Ectodermal cell (in vitro differentiated cells): ENCODE results near the gene CYB561D1.

Source experiments
- H3K27ac ChIP-seq: 2 replicates; pipeline ENCODE4 v1.7.0; 2013; ENCODE audit warnings: mild to moderate bottlenecking, low read depth, low read length; ENCODE audit not compliant: insufficient read depth, poor library complexity, severe bottlenecking
- H3K27me3 ChIP-seq: 2 replicates; pipeline ENCODE4 v1.7.0; 2013; ENCODE audit warnings: mild to moderate bottlenecking, low read length; ENCODE audit not compliant: insufficient read depth, control insufficient read depth, poor library complexity, severe bottlenecking
- H3K36me3 ChIP-seq: one replicate; pipeline ENCODE4 v1.7.0; 2013; ENCODE audit warnings: low read length; ENCODE audit not compliant: control insufficient read depth, insufficient read depth
- H3K4me1 ChIP-seq: one replicate; pipeline ENCODE4 v1.7.0; 2013; ENCODE audit warnings: low read length; ENCODE audit not compliant: control insufficient read depth, insufficient read depth
- H3K4me3 ChIP-seq: 2 replicates; pipeline ENCODE4 v1.7.0; 2013; ENCODE audit warnings: low read depth, low read length, control low read depth; ENCODE audit not compliant: insufficient read depth
- H3K9me3 ChIP-seq: 2 replicates; pipeline ENCODE4 v1.7.0; 2013; ENCODE audit warnings: mild to moderate bottlenecking, low read length, moderate library complexity; ENCODE audit not compliant: control insufficient read depth
- WGBS, 2 experiments: methylation state at CpG; one replicate each; pipeline ENCODE4 v1.1.7; 2013; ENCODE audit warnings: missing lambda C conversion rate in 2 of 2; 5-methylcytosine and 5-hydroxymethylcytosine counted together

Gene CYB561D1

GRCh38 chr1:109513110-109513710 lies 19.3 kb downstream of the CYB561D1 start:
- 94 to 95% methylated on average over 1 to 2 of the region's 2 CpGs for WGBS, 2 experiments
- H3K36me3 ChIP-seq: no peaks in the 10 kb centered on the region
- no peaks in the 10 kb centered on the region for H3K9me3 ChIP-seq
- H3K27ac ChIP-seq: no peak overlapping the region
- H3K4me1 ChIP-seq: peaks cover 11% of the 10 kb centered on the region
- H3K4me3 ChIP-seq: no peak overlapping the region
- H3K27me3 ChIP-seq: peaks cover 46% of the 10 kb centered on the region

GRCh38 chr1:109514846-109515245 lies 21.0 kb downstream of the CYB561D1 start:
- H3K27ac ChIP-seq: no peak overlapping the region
- WGBS, 2 experiments: 86 to 96% methylated on average over 3 of the region's 3 CpGs
- no peak overlapping the region for H3K4me3 ChIP-seq
- H3K27me3 ChIP-seq: peaks cover 35% of the 10 kb centered on the region
- H3K4me1 ChIP-seq: peaks cover 7% of the 10 kb centered on the region
- no peaks in the 10 kb centered on the region for H3K9me3 ChIP-seq
- H3K36me3 ChIP-seq: no peaks in the 10 kb centered on the region

- H3K36me3 ChIP-seq: no peaks in the 10 kb centered on the region
- no peak overlapping the region for H3K4me3 ChIP-seq
- H3K9me3 ChIP-seq: no peaks in the 10 kb centered on the region
- H3K27ac ChIP-seq: no peak overlapping the region
- H3K4me1 ChIP-seq: no peaks in the 10 kb centered on the region
- H3K27me3 ChIP-seq: peaks cover 15% of the 10 kb centered on the region
- WGBS, 2 experiments: 88 to 90% methylated on average over 5 of the region's 5 CpGs
Observed at GRCh38 chr1:109516872-109517271, 23.0 kb downstream of the CYB561D1 start.

DNA sequence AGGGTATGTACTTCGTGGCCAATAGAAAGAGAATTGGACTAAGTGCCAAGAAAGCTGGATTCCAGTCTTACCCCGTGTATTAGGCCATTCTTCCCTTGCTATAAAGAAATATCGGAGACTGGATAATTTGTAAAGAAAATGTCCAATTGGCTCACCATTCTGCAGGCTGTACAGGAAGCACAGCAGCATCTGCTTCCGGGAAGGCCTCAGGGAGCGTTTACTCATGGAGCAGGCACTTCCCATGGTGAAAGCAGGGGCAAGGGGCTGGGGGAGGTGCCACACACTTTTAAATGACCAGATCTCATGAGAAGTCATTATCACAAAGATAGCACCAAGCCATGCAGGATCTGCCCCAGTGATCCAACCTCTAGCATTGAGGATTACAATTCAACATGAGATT lies 23.4 kb downstream of the CYB561D1 start:
- H3K4me3 ChIP-seq: no peak overlapping the region
- H3K27me3 ChIP-seq: peaks cover 10% of the 10 kb centered on the region
- no peaks in the 10 kb centered on the region for H3K4me1 ChIP-seq
- no peak overlapping the region for H3K27ac ChIP-seq
- no peaks in the 10 kb centered on the region for H3K9me3 ChIP-seq
- H3K36me3 ChIP-seq: no peaks in the 10 kb centered on the region
- WGBS, 2 experiments: 92 to 93% methylated on average over 5 of the region's 5 CpGs

GRCh38 chr1:109521002-109521951 lies 27.4 kb downstream of the CYB561D1 start:
- H3K36me3 ChIP-seq: no peaks in the 10 kb centered on the region
- no peak overlapping the region for H3K27ac ChIP-seq
- H3K9me3 ChIP-seq: no peaks in the 10 kb centered on the region
- no peak overlapping the region for H3K4me3 ChIP-seq
- 88% methylated on average over 14 of the region's 14 CpGs for WGBS, 2 experiments
- peaks cover 1% of the 10 kb centered on the region for H3K27me3 ChIP-seq
- no peaks in the 10 kb centered on the region for H3K4me1 ChIP-seq

GRCh38 chr1:109522026-109522425 lies 28.1 kb downstream of the CYB561D1 start:
- Histone ChIP-seq H3K27ac (no peak overlapping the region), H3K4me1 (no peaks in the 10 kb centered on the region), H3K9me3 (no peaks in the 10 kb centered on the region), H3K36me3 (no peaks in the 10 kb centered on the region), H3K4me3 (no peak overlapping the region), H3K27me3 (no peaks in the 10 kb centered on the region)
- WGBS, 2 experiments: 93 to 94% methylated on average over 6 to 7 of the region's 7 CpGs

DNA sequence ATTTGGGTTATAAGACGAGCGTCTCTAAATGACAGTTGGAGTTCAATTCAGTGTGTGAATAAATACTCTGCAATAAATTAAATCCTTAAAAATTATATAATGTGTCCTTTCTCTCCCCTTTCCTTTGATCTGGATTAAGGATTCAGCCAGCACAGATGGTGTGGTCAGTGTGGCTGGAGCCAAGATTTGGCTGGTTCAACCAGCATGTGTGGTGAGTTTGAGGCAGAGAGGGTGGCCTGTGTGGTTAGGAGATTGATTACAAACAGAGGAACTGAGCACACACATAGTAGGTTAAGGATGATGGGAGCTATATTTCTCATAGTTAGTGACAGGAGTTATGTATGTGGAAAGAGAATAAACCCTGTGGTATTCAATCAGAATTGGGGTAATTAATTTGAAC lies 29.8 kb downstream of the CYB561D1 start:
- no peaks in the 10 kb centered on the region for H3K27me3 ChIP-seq
- H3K4me1 ChIP-seq: no peaks in the 10 kb centered on the region
- no peaks in the 10 kb centered on the region for H3K36me3 ChIP-seq
- H3K27ac ChIP-seq: no peak overlapping the region
- no peak overlapping the region for H3K4me3 ChIP-seq
- no peaks in the 10 kb centered on the region for H3K9me3 ChIP-seq
- WGBS, 2 experiments: no CpG with 5 or more reads among the region's 2 CpGs

GRCh38 chr1:109527098-109527811 lies 33.4 kb downstream of the CYB561D1 start:
- no peak overlapping the region for H3K4me3 ChIP-seq
- no peak overlapping the region for H3K27ac ChIP-seq
- H3K9me3 ChIP-seq: no peaks in the 10 kb centered on the region
- peaks cover 9% of the 10 kb centered on the region for H3K4me1 ChIP-seq
- no peaks in the 10 kb centered on the region for H3K36me3 ChIP-seq
- WGBS, 2 experiments: 89 to 94% methylated on average over 14 of the region's 14 CpGs
- no peaks in the 10 kb centered on the region for H3K27me3 ChIP-seq

- H3K9me3 ChIP-seq: no peaks in the 10 kb centered on the region
- H3K4me1 ChIP-seq: peaks cover 9% of the 10 kb centered on the region
- no peaks in the 10 kb centered on the region for H3K27me3 ChIP-seq
- H3K36me3 ChIP-seq: no peaks in the 10 kb centered on the region
- WGBS, 2 experiments: 90 to 91% methylated on average over 9 of the region's 9 CpGs
- H3K4me3 ChIP-seq: no peak overlapping the region
- no peak overlapping the region for H3K27ac ChIP-seq
Observed at GRCh38 chr1:109527846-109528695, 34.2 kb downstream of the CYB561D1 start.
